Measurements from ENCODE around the gene TP73.

TP73 gene

DNA sequence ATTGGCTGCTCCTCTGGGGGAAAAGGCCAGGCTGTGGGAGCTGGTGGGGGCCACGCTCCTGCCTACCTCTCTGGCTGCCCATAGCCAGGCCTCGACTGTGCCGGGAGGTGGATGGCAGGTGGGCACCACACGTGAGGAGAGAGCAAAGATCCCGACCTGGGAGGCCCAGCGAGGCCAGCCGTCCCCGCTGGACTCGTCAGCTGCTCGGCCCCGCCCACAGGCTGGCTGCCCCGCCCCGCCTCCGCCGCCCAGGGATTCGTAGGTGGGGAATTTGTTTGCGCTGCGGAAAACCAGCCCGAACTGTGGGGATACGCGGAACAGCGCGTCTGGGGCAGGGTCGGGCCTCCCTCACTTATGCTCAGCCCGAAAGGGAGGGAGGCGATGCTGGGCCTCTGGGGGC is 31.7 kb downstream of the TP73 start:
- H3K27ac ChIP-seq (ENCODE audit: low read depth, low read length): no peak overlapping the region
- H3K9me3 ChIP-seq (ENCODE audit: control insufficient read depth, insufficient read depth, low read depth, low read length): no peaks in the 10 kb centered on the region
- peaks cover 29% of the 10 kb centered on the region for H3K4me1 ChIP-seq (ENCODE audit: control insufficient read depth, insufficient read depth, low read length)
- H3K9ac ChIP-seq (ENCODE audit: low read length): no peak overlapping the region
- H3K4me3 ChIP-seq (ENCODE audit: low read depth, low read length): peak overlapping the region; percentile 46
- peaks cover 37% of the 10 kb centered on the region for H3K27me3 ChIP-seq (ENCODE audit: control insufficient read depth, insufficient read depth, low read length)
- H3K36me3 ChIP-seq (ENCODE audit: control insufficient read depth, insufficient read depth, low read length): no peaks in the 10 kb centered on the region

DNA sequence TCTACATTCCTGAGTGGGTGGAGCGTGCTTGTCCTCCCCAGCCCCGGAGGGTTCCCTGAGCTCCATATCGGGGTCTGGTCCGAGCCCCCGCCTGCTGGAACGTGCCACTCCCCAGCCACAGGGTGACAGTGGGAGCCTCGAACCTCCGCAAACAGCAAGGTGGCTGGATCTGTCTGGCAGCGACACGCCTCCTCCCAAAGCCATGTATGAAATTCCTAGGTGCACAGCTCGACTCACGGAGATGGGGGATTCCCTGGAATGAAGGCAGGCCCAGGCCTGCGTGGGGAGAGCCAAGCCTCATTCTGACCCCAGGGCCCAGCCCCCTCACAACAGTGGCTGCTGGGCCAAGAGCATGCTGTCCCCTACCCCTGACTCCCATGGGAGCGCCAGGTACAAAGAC is 32.9 kb downstream of the TP73 start:
- Histone ChIP-seq H3K36me3 (ENCODE audit: control insufficient read depth, insufficient read depth, low read length) (no peaks in the 10 kb centered on the region), H3K4me3 (ENCODE audit: low read depth, low read length) (no peak overlapping the region), H3K27me3 (ENCODE audit: control insufficient read depth, insufficient read depth, low read length) (peaks cover 34% of the 10 kb centered on the region), H3K9me3 (ENCODE audit: control insufficient read depth, insufficient read depth, low read depth, low read length) (no peaks in the 10 kb centered on the region), H3K27ac (ENCODE audit: low read depth, low read length) (no peak overlapping the region), H3K4me1 (ENCODE audit: control insufficient read depth, insufficient read depth, low read length) (peaks cover 33% of the 10 kb centered on the region), H3K9ac (ENCODE audit: low read length) (no peak overlapping the region)

GRCh38 chr1:3685906-3686305 is 33.6 kb downstream of the TP73 start:
- H3K27me3 ChIP-seq (ENCODE audit: control insufficient read depth, insufficient read depth, low read length): peaks cover 34% of the 10 kb centered on the region
- H3K36me3 ChIP-seq (ENCODE audit: control insufficient read depth, insufficient read depth, low read length): no peaks in the 10 kb centered on the region
- H3K9ac ChIP-seq (ENCODE audit: low read length): no peak overlapping the region
- H3K4me1 ChIP-seq (ENCODE audit: control insufficient read depth, insufficient read depth, low read length): peaks cover 32% of the 10 kb centered on the region
- no peaks in the 10 kb centered on the region for H3K9me3 ChIP-seq (ENCODE audit: control insufficient read depth, insufficient read depth, low read depth, low read length)
- H3K4me3 ChIP-seq (ENCODE audit: low read depth, low read length): no peak overlapping the region
- H3K27ac ChIP-seq (ENCODE audit: low read depth, low read length): no peak overlapping the region

DNA sequence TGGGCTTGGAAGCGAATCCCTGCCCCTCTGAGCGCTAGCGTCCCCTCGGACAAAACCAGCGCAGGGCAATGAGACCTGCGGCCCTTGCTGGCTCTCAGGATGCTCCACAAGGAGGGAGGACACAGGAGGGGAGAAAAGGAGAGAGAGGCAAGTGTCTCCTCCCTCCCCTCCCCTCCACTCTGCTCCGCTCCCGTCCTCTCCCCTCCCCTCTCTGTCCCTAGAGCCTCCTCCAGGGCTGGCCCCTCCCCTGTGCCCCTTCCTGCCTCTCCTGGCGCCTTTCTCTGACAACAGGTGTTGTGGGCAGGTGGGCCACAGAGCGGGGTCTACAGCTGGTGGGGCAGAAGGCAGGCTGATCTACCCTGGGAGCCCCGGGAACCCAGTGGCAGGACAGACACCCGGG is 35.2 kb downstream of the TP73 start:
- peaks cover 34% of the 10 kb centered on the region for H3K27me3 ChIP-seq (ENCODE audit: control insufficient read depth, insufficient read depth, low read length)
- no peak overlapping the region for H3K27ac ChIP-seq (ENCODE audit: low read depth, low read length)
- no peaks in the 10 kb centered on the region for H3K9me3 ChIP-seq (ENCODE audit: control insufficient read depth, insufficient read depth, low read depth, low read length)
- H3K9ac ChIP-seq (ENCODE audit: low read length): no peak overlapping the region
- H3K4me3 ChIP-seq (ENCODE audit: low read depth, low read length): no peak overlapping the region
- no peaks in the 10 kb centered on the region for H3K36me3 ChIP-seq (ENCODE audit: control insufficient read depth, insufficient read depth, low read length)
- peaks cover 29% of the 10 kb centered on the region for H3K4me1 ChIP-seq (ENCODE audit: control insufficient read depth, insufficient read depth, low read length)

- Histone ChIP-seq H3K9ac (ENCODE audit: low read length) (no peak overlapping the region), H3K36me3 (ENCODE audit: control insufficient read depth, insufficient read depth, low read length) (no peaks in the 10 kb centered on the region), H3K27ac (ENCODE audit: low read depth, low read length) (no peak overlapping the region), H3K4me1 (ENCODE audit: control insufficient read depth, insufficient read depth, low read length) (peaks cover 29% of the 10 kb centered on the region), H3K27me3 (ENCODE audit: control insufficient read depth, insufficient read depth, low read length) (peaks cover 29% of the 10 kb centered on the region), H3K4me3 (ENCODE audit: low read depth, low read length) (no peak overlapping the region), H3K9me3 (ENCODE audit: control insufficient read depth, insufficient read depth, low read depth, low read length) (no peaks in the 10 kb centered on the region)
Measured at GRCh38 chr1:3688356-3689137, 36.2 kb downstream of the TP73 start.

DNA sequence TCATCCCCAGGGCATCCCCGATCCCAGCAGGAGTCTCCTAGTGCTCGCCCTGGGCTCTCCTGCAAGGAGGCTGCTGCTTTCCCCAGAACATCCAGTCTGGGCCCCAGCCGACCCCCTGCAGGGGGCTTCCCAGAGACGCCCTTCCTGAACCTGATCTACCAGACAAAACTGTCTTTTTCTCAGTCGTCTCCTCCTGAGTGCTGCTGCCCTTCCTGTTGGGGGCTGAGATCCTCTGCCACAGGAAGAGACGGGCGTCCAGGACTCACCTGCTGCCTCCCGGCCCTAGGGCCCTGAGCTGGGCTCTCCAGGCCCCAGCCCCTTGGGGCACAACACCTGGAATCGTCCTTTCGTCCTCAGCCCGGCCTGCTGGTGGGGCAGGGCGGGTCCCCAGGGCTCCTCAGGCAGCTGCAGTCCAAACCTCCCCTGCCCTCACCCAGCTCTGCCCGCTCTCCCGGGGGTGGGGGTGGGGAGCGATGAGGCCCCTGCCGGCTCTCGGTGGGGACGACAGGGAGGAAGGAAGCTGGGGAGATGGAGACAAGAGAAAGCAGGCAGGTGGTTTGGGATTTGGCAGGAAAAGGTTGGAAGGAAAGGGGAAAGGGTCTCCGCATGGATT is 36.9 kb downstream of the TP73 start:
- Histone ChIP-seq H3K27me3 (ENCODE audit: control insufficient read depth, insufficient read depth, low read length) (peaks cover 23% of the 10 kb centered on the region), H3K9me3 (ENCODE audit: control insufficient read depth, insufficient read depth, low read depth, low read length) (no peaks in the 10 kb centered on the region), H3K9ac (ENCODE audit: low read length) (no peak overlapping the region), H3K4me3 (ENCODE audit: low read depth, low read length) (no peak overlapping the region), H3K27ac (ENCODE audit: low read depth, low read length) (no peak overlapping the region), H3K4me1 (ENCODE audit: control insufficient read depth, insufficient read depth, low read length) (peaks cover 25% of the 10 kb centered on the region), H3K36me3 (ENCODE audit: control insufficient read depth, insufficient read depth, low read length) (no peaks in the 10 kb centered on the region)

GRCh38 chr1:3690282-3691065 is 38.2 kb downstream of the TP73 start:
- Histone ChIP-seq H3K9me3 (ENCODE audit: control insufficient read depth, insufficient read depth, low read depth, low read length) (no peaks in the 10 kb centered on the region), H3K36me3 (ENCODE audit: control insufficient read depth, insufficient read depth, low read length) (no peaks in the 10 kb centered on the region), H3K27me3 (ENCODE audit: control insufficient read depth, insufficient read depth, low read length) (peaks cover 18% of the 10 kb centered on the region; the same call in 1 of the 2 replicates), H3K4me1 (ENCODE audit: control insufficient read depth, insufficient read depth, low read length) (peaks cover 26% of the 10 kb centered on the region), H3K4me3 (ENCODE audit: low read depth, low read length) (no peak overlapping the region), H3K27ac (ENCODE audit: low read depth, low read length) (no peak overlapping the region), H3K9ac (ENCODE audit: low read length) (no peak overlapping the region)

- H3K9me3 ChIP-seq (ENCODE audit: control insufficient read depth, insufficient read depth, low read depth, low read length): no peaks in the 10 kb centered on the region
- H3K9ac ChIP-seq (ENCODE audit: low read length): no peak overlapping the region
- H3K4me1 ChIP-seq (ENCODE audit: control insufficient read depth, insufficient read depth, low read length): peaks cover 27% of the 10 kb centered on the region
- peaks cover 20% of the 10 kb centered on the region; the same call in 1 of the 2 replicates for H3K27me3 ChIP-seq (ENCODE audit: control insufficient read depth, insufficient read depth, low read length)
- H3K4me3 ChIP-seq (ENCODE audit: low read depth, low read length): no peak overlapping the region
- no peaks in the 10 kb centered on the region for H3K36me3 ChIP-seq (ENCODE audit: control insufficient read depth, insufficient read depth, low read length)
- no peak overlapping the region for H3K27ac ChIP-seq (ENCODE audit: low read depth, low read length)
Measured at GRCh38 chr1:3691421-3692204, 39.3 kb downstream of the TP73 start.

GRCh38 chr1:3692598-3692997 is 40.3 kb downstream of the TP73 start:
- H3K27me3 ChIP-seq (ENCODE audit: control insufficient read depth, insufficient read depth, low read length): peaks cover 22% of the 10 kb centered on the region; the same call in 1 of the 2 replicates
- no peaks in the 10 kb centered on the region for H3K36me3 ChIP-seq (ENCODE audit: control insufficient read depth, insufficient read depth, low read length)
- no peak overlapping the region for H3K27ac ChIP-seq (ENCODE audit: low read depth, low read length)
- H3K9me3 ChIP-seq (ENCODE audit: control insufficient read depth, insufficient read depth, low read depth, low read length): no peaks in the 10 kb centered on the region
- H3K9ac ChIP-seq (ENCODE audit: low read length): no peak overlapping the region
- H3K4me1 ChIP-seq (ENCODE audit: control insufficient read depth, insufficient read depth, low read length): peaks cover 21% of the 10 kb centered on the region
- H3K4me3 ChIP-seq (ENCODE audit: low read depth, low read length): no peak overlapping the region

- Histone ChIP-seq H3K36me3 (ENCODE audit: control insufficient read depth, insufficient read depth, low read length) (no peaks in the 10 kb centered on the region), H3K4me1 (ENCODE audit: control insufficient read depth, insufficient read depth, low read length) (peaks cover 14% of the 10 kb centered on the region), H3K4me3 (ENCODE audit: low read depth, low read length) (no peak overlapping the region), H3K27ac (ENCODE audit: low read depth, low read length) (no peak overlapping the region), H3K27me3 (ENCODE audit: control insufficient read depth, insufficient read depth, low read length) (peaks cover 22% of the 10 kb centered on the region; the same call in 1 of the 2 replicates), H3K9ac (ENCODE audit: low read length) (no peak overlapping the region), H3K9me3 (ENCODE audit: control insufficient read depth, insufficient read depth, low read depth, low read length) (no peaks in the 10 kb centered on the region)
Measured at GRCh38 chr1:3693321-3693720, 41.0 kb downstream of the TP73 start.
